CD4-positive, alpha-beta T cell treated with Interleukin-17A for 4 hours (primary cell): ENCODE results near the gene HDAC11.
A peak's percentile ranks its signal among the peaks of the same experiment; 100 is the strongest.

ENCODE experiments used
- DNase-seq: peaks from one replicate; pipeline ENCODE4 v3.0.0-alpha.2; 2020; ENCODE audit warnings: mixed read lengths

HDAC11 gene

GRCh38 chr3:13526626-13526949 lies 46.5 kb downstream of the HDAC11 start:
- no peak for DNase-seq

DNA sequence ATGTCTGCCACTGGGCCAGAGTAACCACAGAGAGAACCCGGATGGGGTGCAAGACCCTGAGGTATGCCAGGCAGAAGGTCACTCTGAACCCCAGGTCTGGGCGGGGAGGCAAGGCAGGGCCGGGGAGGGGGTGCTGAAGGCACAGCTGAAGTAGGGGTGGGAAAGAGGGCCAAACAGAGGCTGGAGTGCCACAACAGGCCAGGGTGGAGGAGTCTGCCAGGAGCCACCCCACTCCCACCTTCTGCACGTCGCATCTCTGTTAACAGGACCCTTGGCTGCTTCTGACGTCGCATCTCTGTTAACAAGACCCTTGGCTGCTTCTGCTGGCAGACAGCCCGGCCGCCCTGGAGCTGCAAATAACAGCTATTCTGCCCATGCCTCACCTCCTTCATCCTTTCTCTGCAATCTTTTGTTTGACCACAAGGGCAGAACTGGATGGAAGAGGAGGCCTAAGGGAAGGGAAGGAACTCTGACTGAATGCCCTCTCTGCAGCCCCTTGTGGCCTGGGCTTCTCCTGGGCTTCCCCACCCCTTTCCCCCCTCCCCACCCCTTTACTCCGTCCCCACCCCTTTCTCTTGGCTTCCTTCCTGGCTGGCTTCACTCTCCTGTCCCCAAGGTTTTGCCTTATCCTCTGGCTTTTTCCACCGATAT lies 48.2 kb downstream of the HDAC11 start:
- DNase-seq = no peak

DNA sequence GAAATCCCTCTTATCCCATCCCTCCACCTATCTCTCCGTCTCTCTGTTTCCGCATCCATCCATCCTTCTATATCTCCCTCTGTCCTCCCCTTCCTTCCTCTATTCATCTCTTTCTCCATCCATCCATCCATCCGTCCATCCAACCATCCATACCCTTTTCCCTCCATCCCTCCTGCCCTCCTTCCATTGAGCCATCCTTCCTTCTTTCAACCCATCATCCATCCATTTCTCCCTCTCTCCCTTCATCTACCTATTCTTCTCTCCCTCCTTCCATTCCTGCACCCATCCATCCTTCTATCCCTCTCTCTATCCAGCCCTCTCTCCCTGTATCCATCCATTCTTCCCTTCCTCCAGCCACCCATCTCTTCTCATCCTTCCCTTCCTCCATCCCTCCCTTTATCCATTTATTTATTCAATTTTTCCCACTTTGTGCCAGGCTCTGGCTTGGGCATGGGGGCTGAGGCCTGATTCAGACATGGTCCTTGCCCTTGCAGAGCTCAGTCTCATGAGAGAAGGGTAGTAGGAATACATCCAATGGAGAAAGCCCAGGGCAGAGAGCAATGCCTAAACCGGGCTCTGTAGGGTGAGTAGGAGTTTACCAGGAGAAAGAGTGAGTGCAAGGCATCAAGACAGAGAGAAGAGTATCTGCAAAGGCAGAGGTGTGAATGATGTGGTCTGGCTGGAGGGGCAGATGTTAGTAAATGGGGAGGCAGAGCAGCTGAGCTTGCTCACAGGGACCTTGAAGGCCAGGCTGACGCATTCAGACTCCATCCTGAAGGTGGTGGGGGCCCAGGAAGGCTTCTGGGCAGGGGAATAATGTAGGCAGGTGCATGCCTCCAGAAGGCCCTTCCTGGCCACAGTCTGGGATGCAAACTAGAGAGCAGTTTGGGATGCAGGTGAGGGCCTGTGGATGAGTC lies 49.3 kb downstream of the HDAC11 start:
- DNase-seq = no peak

GRCh38 chr3:13530241-13531009 lies 50.3 kb downstream of the HDAC11 start:
- DNase-seq = no peak

- DNase-seq = no peak
Measured at GRCh38 chr3:13532085-13532484, 52.0 kb downstream of the HDAC11 start.

GRCh38 chr3:13532631-13533030 lies 52.5 kb downstream of the HDAC11 start:
- no peak for DNase-seq

GRCh38 chr3:13533885-13534301 lies 53.8 kb downstream of the HDAC11 start:
- no peak for DNase-seq

DNA sequence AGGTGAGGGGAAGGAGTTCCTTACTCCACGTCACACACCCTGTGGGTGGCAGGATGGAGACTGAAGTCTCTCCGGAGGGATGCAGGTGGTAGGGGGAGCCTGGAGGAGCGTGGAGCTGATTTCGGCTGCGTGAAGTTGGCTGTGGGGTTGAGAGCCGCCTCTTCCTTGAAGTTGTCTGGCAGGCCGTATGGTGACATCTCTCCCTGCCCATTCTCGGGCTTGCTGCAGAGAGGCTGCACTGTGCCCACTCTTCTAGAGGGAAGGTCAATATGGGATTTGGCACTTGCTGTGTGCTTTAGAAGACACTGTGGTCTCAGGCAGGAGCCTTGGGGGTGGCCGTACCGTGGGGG lies 55.4 kb downstream of the HDAC11 start:
- DNase-seq = no peak

GRCh38 chr3:13535905-13536304 lies 55.8 kb downstream of the HDAC11 start:
- no peak for DNase-seq

- DNase-seq = no peak
Measured at GRCh38 chr3:13536432-13536831, 56.3 kb downstream of the HDAC11 start.

GRCh38 chr3:13536832-13537231 lies 56.7 kb downstream of the HDAC11 start:
- peak; percentile 7 for DNase-seq

GRCh38 chr3:13537244-13537908 lies 57.3 kb downstream of the HDAC11 start:
- no peak for DNase-seq

DNA sequence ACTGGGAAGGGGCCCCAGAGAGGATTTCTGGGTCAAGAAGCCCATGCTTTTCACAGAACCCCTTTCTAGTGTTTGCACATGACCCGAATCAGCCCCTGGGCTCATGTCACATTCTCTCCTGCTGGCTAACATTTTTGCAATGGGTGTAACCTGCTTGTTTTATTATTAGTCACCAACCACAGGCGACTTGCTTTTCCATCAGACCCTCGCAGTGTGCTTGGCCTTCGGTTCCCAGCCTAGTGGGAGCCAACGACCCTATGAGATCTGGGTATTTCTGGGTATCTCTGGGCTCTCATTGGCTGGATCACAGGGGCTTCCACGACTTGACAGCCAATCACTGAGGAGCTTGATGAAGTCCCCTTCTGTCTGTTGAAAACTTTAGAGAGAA lies 57.8 kb downstream of the HDAC11 start:
- no peak for DNase-seq

DNA sequence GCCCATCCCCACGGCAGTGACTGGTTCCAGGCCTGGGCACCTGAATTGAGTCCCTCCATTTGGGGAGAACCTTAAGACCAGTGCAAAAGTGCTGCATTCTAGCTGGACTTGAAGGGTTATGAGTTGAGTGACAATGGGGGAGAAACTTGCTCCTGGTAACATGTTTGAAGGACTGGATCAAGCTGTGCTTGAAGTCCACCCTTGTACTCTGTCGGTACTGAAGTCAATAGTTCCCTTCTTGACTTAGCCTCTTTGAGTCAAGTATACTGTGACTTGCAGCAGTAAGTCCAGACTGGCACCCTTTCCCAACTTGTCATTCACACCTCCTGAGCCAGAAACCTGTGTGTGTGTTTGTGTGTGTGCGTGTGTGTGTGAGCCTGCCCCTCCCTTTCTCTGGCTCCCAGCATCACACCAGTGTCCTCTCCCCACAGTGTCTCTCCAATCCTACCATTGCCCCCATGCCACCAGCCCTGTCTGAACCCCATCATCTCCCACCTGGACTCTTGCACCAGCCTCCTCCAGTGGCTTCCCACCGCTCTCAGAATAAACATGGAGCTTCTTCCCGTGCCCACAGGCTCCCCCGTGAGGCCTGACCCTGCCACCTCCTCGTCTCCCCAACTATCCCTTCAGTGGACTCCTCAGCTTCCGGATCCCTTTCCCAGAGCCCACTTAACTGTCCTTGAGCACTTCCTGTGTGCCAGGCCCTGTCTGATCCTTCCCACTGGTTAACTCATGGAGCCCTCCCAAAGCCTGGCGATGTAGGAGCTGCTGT lies 58.6 kb downstream of the HDAC11 start:
- DNase-seq = no peak

GRCh38 chr3:13539292-13539638 lies 59.2 kb downstream of the HDAC11 start:
- DNase-seq = no peak

DNA sequence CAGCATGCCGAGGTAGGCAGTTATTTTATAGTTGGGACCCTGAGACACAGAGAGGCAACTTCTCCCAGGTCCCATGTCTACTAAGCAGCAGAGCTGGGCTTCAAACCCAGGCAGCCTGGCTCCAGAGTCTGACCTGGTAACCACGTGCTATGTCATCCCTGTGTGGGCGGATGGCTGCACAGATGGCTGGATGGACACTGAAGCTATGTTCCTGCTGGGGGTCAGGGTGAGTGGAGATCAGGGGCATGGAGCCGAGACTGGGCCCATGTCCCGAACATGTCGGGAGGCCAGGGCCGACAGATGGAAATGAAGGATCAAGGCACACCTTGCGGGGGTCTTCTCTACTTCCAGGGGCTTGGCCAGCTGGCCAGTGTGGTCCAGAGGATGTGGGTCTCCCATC lies 59.6 kb downstream of the HDAC11 start:
- no peak for DNase-seq

- DNase-seq = no peak
Measured at GRCh38 chr3:13540297-13540995, 60.3 kb downstream of the HDAC11 start.

GRCh38 chr3:13541691-13542090 lies 61.6 kb downstream of the HDAC11 start:
- DNase-seq = no peak

DNA sequence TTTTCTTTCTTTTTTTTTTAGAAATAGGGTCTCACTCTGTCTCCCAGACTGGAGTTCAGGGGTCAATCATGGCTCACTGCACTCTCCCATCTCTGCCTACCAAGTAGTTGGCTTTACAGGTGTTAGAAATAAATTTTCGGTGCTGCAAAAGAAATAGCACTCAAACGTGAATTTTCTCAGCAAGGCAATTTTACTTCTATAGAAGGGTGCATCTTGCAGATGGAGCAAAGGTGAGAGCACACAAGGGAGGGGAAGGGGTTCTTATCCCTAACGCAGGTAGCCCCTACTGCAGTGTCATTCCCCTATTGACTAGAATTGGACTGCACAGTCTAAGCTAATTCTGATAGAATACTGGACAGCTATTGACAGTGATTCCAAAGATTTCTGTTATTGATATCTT lies 62.0 kb downstream of the HDAC11 start:
- DNase-seq = no peak

DNA sequence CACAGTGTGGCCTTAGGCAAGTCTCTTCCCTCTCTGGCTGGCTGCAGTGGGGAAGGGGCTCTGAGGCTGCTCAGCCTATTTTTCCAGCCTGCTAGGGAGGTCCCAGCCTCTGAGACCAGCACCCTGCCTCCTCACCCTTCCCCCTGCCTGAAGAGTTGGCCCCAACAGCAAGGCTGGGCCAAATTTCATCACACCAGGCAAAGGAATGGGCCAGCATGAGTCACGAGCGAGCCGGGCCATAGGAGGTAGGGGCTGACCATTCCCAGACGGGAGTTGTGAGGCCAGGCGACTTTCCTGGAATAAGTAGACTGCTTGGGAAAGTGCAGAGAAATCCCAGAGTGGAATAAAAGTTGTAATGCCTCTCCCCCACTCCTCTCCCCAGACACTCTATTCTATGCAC lies 63.1 kb downstream of the HDAC11 start:
- DNase-seq = no peak

- peak; percentile 43 for DNase-seq
Measured at GRCh38 chr3:13544293-13544831, 64.3 kb downstream of the HDAC11 start.
